SKM-1 treated with dmso at 0.1 percent for 144 hours (cell line): Measurements from ENCODE around the gene TRPV4.
A peak's percentile ranks its signal among the peaks of the same experiment; 100 is the strongest.

ENCODE experiments used
- DNase-seq: peaks from one replicate; lab custom pipeline; 2025; ENCODE audit not compliant: unreplicated experiment; lab: John Stamatoyannopoulos, UW

TRPV4 gene

DNA sequence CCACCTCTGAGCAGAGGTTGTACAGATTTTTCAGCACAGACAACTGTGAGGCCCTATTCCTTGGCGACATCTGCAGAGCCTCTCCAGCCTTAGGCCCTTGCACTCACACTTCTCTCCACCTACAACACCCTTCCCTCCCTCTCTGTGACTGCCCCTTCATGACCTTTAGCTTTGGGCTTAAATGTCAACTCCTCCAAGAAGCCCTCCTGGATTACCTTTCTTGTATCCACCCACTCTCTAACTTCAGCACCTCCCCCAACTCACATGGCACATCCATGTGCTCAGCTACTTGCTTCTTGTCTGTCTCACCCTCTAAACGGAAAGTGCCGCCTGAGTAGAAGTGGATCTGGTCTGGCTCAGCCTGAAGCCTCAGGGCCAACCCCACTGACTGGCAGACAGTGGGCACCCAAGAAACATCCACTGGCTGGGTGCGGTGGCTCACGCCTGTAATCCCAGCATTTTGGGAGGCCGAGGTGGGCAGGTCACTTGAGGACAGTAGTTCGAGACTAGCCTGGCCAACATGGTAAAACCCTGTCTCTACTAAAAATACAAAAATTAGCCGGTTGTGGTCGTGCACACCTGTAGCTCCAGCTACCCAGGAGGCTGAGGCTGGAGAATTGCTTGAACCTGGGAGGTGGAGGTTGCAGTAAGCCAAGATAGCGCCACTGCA lies 22.1 kb downstream of the TRPV4 start:
- DNase-seq, result no peak

DNA sequence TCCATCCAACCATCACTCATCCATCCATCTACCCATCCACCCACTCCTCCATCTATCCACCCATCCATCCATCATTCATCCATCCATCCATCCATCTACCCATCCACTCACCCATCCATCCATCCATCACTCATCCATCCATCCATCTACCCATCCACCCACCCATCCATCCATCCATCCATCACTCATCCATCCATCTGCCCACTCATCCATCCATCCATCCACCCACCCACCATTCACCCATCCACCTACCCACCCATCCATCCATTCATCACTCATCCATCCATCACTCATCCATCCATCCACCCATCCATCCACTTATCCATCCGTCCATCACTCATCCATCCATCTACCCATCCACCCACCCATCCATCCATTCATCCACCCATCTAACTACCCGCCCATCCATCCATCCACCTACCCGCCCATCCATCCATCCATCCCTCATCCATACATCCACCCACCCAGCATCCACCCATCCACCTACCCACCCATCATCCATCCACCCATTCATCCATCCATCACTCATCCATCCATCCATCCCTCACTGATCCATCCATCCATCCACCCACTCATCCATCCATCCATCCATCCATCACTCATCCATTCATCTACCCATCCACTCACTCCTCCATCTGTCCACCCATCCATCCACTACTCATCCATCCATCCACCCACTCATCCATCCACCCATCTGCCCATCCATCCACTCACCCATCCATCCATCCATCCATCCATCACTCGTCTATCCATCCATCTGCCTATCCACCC lies 24.1 kb downstream of the TRPV4 start:
- no peak for DNase-seq

DNA sequence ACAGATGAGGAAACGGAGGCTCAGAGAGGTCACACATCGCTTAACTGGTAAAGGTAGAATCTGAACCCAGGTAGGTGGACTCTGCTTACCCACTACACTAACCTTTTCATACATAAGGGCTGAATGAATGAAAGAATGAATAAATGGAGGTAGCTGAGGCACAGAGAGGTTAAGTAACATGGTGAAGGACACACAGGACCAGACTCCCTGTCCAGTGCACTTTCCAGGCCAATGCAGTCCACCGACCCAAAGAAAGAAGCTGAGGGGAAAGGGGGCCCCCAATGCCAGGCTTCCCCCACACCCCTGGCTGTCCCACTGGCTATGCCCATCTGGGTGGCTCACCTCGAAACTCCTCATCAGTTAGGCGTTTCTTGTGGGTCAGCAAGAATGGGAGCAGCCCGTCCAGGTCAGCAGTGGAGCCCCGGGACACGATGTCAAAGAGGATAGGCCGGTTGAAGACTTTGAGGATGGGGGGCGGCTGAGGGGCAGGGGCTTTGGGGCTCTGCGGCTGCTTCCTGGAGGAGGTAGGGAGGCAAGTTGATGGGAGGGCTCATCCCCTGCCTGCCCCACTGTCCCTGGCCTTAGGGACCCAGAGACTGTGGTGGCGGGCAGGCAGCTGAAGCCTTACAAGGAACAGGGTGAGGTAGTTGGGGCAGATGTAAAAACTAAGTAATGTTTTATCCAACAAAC lies 25.1 kb downstream of the TRPV4 start:
- no peak for DNase-seq

- peak; percentile 29 for DNase-seq
These were observed 28.1 kb downstream of the TRPV4 start for GRCh38 chr12:109804820-109805761.

DNA sequence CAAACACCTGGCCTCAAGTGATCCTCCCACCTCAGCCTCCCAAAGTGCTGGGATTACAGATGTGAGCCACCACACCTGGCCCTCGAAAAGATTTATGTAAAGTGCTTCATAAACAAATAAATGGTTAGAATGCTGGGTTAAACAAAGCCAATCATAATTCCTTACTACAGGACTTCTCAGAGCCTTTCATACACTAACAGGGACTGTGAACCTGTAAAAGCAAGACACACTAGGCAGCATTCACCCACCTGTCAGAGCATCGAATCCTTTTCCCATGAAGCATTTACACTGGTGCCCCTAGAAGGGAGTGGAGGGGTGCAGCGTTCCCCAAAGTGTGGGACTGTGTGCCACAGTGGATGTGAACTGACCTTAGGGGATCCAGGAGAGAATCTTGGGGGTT lies 29.5 kb downstream of the TRPV4 start:
- no peak for DNase-seq

- no peak for DNase-seq
These were observed 30.4 kb downstream of the TRPV4 start for GRCh38 chr12:109802828-109803227.

DNA sequence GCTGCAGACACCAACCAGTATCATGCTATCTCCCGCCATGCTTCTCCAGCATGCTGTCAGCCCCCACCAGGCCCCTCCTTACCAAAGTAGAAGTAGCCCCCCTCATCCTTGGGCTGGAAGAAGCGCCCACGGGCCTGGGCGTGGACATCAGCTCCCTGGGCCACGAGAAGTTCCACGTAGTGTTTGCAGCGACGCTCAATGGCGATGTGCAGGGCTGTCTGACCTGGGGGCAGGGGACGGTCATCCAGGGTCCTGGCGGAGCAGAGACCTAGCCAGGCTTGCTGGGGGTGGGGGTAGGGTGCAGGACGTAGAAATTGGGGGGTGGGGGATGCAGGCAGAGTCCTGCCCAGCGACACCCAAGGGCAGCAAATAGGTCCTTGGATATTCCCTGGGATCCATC lies 32.7 kb downstream of the TRPV4 start:
- no peak for DNase-seq

DNA sequence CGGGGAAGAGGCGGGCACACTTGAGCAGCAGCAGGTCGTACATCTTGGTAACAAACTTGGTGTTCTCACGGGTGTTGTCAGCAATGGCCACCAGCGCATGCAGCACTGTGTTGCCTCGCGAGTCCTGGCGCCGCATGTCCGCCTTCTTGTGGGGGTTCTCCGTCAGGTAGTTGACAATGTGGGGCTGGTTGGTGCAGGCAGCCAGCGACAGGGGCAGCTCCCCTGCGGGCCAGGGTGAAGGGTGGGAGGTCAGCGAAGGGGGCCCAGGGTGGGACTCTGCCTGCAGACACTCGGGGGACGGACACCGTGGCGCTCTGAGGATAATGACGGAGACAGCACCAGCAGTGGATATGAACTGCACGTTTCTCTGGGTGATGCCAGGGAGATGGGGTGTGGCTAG lies 34.5 kb downstream of the TRPV4 start:
- DNase-seq, result no peak

DNA sequence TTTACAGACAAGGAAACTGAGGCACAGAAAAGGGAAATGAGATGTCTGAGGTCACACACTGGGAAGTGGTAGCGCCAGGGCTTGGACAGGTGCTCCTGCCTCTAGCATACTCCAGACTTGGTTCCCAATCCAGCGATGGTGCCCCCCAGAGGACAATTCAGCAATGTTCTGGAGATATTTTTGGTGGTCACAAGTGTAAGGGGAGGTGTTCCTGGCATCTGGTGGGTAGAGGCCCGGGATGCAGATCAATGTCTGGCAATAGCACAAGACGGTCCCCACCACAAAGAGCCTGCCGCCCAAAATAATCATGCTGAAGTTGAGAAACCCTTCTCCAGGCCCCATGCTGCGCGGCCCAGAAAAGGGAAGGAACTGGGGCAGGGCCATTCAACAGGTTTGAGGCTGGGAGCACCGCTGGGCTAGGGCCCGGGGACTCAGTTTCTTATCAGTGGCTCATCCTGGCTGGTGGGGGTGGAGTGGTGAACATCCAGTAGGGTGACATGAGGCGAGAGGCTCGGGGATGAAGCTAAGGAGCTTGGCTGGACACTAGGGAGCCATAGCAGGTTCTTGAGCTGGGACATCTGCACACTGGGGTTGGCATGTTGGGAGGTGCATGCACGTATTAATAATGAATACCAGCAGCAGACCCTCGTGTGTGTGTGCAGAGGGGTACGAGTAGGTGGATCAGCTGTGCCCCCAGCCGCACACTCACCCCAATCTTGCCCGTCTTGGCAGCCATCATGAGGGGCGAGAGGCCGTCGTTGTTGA lies 35.1 kb downstream of the TRPV4 start:
- DNase-seq, result peak; percentile 69

- DNase-seq, result no peak
These were observed 37.1 kb downstream of the TRPV4 start for GRCh38 chr12:109796057-109796456.

DNA sequence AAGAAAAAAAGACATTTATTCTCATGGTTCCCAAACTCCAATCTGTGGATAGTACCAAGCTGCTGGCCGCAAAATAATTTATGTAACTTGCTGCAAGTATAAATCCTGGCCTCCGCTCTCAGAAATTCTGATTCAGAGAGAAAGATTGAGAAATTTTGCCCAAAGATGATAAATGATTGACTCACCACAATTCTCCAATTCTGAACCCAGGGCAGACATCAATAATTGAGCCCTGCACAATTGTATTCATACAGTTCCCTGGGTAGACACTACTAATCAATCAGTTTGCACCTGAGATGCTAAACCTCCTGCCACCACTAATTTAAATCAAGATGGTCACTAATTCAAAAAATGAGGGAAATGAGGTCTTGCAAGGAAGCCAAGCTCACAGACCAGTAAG lies 38.2 kb downstream of the TRPV4 start:
- no peak for DNase-seq

DNA sequence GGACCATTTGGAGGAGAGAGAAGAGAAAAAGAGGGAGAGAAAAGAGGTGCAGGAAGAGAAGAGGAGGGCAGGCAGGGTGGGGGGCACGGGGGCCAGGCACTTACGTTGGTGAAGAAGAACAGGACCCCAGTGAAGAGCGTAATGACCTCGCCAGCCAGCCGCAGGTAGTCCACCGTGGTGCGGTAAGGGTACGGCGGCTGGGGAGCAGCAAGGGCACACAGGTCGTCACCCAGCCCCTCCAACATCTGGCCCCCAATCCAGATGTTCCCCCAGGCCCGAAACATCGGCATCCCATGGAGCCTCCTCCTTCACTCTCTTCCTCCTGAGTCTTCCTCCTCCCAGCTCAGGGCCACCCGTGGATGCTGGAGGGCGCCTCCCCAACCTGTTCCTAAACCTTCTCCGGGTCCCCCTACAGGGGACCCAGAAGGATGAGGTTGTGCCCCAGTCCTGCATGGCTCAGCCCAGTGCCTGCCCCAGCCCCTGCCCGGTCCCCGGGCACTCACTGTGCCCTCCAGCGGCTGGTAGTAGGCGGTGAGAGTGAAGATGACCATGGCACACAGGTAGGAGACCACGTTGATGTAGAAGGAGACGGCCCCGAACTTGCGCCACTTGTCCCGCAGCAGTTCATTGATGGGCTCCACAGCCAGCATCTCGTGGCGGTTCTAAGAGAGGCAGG lies 39.2 kb downstream of the TRPV4 start:
- DNase-seq, result no peak

GRCh38 chr12:109793411-109793810 lies 39.8 kb downstream of the TRPV4 start:
- DNase-seq, result no peak

- DNase-seq, result no peak
These were observed 40.2 kb downstream of the TRPV4 start for GRCh38 chr12:109792992-109793391.

DNA sequence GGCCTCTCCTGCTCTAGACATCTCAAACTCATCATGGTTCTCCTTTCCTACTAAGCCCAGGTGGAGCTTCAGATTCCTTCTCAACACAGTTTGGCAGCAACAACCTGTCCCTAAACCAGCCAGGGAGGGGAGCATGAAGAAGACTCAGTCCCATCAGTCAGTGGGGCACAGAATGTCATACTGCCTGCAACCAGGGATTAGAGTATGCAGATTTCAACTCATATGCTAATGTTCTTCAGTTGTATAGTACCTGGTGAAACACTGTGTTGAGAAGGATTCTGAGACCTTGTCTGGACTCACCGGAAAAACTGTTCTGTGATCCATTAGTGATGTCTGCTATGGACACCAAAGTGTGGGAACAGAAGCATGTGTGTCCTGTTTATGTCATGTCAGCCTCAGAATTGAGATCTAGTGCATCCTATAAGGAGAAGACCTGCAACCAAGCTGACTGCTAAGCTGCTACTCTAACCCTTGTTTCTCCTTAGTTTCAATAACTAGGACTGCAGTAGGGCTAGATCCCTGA lies 43.6 kb downstream of the TRPV4 start:
- DNase-seq, result no peak

- DNase-seq, result no peak
These were observed 46.4 kb downstream of the TRPV4 start for GRCh38 chr12:109786799-109787198.

DNA sequence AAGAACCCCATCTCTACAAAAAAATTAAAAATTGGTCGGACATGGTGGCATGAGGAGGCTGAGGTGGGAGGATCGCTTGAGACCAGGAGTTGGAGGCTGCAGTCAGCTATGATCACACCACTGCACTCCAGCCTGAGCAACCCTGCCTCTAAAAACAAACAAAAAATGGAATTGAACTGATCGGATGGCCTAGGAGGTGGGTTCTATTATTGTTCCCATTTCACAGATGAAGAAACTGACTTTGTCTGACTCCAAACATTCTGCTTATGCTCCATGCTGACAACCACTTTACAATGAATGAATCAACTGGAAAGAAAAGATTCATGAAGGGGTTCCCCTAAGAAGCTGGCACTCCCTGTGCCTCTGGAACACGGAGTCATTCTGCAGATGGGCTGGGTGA lies 47.3 kb downstream of the TRPV4 start:
- no peak for DNase-seq

GRCh38 chr12:109783965-109784244 lies 49.3 kb downstream of the TRPV4 start:
- no peak for DNase-seq

DNA sequence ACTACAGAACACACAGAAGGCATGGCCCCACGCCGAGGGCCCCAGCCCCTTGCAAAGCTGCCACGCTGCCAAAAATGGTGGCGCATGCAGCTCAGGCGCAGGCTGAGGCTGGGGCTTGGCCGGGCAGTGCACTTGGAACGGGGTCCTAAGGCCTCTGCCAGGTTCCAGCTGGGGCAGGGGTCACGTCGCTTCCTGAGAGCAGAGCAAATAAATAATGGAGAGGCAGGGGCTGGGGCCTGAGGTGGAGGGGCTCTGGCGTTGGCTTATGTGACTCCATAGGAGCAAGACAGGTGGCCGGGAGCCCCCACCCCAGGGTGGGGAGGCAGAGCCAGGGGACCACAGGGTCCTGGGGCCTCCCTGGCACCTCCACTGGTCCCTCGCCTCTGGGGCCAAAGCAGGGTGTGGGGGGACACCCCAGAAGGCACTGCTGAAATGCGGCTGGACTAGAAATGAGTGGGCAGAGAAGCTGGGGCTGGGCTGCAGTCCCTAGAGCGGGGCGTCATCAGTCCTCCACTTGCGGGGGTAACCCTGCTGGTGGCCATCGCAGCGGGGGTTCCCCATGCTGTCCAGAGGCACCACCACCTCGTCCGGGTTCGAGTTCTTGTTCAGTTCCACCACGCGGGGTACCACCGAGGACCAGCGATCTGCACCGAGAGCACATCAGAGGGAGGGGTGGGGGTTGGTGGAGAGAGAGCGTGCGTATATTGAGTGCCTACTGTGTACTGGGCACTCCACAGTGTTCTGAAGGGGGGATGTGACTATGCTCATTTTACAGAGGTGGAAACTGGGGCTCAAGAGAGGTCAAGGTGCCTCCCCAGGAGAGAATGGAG lies 49.8 kb downstream of the TRPV4 start:
- no peak for DNase-seq
